ENCODE data around the gene TIAM2.

DNA sequence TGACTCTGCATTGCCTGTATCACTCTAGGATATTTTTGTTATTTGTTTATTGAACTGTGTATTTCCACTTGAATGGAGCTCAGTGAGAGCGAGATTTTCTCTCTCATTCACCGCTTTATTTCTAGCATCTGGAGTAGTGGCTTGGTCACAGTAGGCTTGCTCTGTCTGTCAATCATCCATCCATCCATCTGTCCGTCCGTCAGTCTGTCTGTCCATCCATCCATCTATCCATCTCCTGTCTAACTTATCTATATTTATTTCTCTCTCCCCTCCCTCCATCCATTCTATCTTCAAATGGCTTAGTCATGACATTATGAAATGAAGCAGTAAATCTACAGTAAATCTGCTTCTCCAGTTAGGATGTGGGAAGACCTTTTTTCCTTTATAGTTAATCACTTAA lies 94.6 kb downstream of the TIAM2 start:
- TF ChIP-seq, protein P1, sequence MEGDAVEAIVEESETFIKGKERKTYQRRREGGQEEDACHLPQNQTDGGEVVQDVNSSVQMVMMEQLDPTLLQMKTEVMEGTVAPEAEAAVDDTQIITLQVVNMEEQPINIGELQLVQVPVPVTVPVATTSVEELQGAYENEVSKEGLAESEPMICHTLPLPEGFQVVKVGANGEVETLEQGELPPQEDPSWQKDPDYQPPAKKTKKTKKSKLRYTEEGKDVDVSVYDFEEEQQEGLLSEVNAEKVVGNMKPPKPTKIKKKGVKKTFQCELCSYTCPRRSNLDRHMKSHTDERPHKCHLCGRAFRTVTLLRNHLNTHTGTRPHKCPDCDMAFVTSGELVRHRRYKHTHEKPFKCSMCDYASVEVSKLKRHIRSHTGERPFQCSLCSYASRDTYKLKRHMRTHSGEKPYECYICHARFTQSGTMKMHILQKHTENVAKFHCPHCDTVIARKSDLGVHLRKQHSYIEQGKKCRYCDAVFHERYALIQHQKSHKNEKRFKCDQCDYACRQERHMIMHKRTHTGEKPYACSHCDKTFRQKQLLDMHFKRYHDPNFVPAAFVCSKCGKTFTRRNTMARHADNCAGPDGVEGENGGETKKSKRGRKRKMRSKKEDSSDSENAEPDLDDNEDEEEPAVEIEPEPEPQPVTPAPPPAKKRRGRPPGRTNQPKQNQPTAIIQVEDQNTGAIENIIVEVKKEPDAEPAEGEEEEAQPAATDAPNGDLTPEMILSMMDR (IDR thresholded peaks at IDR 0.05): no peak
- no peak for TF ChIP-seq POLR2A (IDR thresholded peaks at IDR 0.05)

Data from uterus (tissue), 2 donors.